Esophagus (tissue), 2 donors: ENCODE measurements around the gene PARP4. TPM values are rescaled to one million over a fixed set of nuclear protein-coding genes. Genes with fewer than 3 reads are reported as not detected.

Experiments
- H3K27ac ChIP-seq, 2 donors: one replicate each; pipeline ENCODE4 v1.5.1; 2013; ENCODE audit warnings: low read depth in 2 of 2, mild to moderate bottlenecking in 2 of 2, inconsistent platforms in 1 of 2, low read length in 1 of 2, moderate library complexity in 1 of 2
- H3K27me3 ChIP-seq, 2 donors: one replicate each; pipeline ENCODE4 v1.6.1; 2013; ENCODE audit warnings: low read length in 2 of 2, control low read depth in 1 of 2, mild to moderate bottlenecking in 1 of 2; ENCODE audit not compliant: insufficient read depth in 2 of 2, control insufficient read depth in 1 of 2
- H3K36me3 ChIP-seq, 2 donors: one replicate each; pipeline ENCODE4 v1.6.1; 2013; ENCODE audit warnings: low read length in 1 of 2; ENCODE audit not compliant: control insufficient read depth in 2 of 2, insufficient read depth in 2 of 2
- H3K4me1 ChIP-seq, 2 donors: one replicate each; pipeline ENCODE4 v1.6.1; 2013; ENCODE audit warnings: low read length in 1 of 2; ENCODE audit not compliant: control insufficient read depth in 2 of 2, insufficient read depth in 2 of 2
- H3K4me3 ChIP-seq, 2 donors: one replicate each; pipeline ENCODE4 v1.5.1; 2013; ENCODE audit warnings: low read length in 2 of 2, mild to moderate bottlenecking in 2 of 2, low read depth in 1 of 2, moderate library complexity in 1 of 2
- H3K9me3 ChIP-seq, 2 donors: one replicate each; pipeline ENCODE4 v1.6.1; 2013; ENCODE audit warnings: mild to moderate bottlenecking in 2 of 2, low read depth in 1 of 2, low read length in 1 of 2, moderate library complexity in 1 of 2; ENCODE audit not compliant: control insufficient read depth in 2 of 2, insufficient read depth in 1 of 2
- WGBS, 2 donors: extraction: QIAGEN DNeasy Blood & Tissue Kit; methylation state at CpG; one replicate each; pipeline ENCODE4 v1.1.7; 2013; 5-methylcytosine and 5-hydroxymethylcytosine counted together
- polyA plus RNA-seq, 2 donors: library from polyadenylated mRNA; stranded (reverse); fragments of 200-250 nt; gene quantifications; one replicate each; pipeline ENCODE4 v1.2.3, GENCODE V29; 2013
- donor health status: healthy with polysubstance abuse.
- donor health status: Bipolar disorder and iron deficiency.

The PARP4 gene
- polyA plus RNA-seq, 2 donors, result 14.7 to 16.7 TPM

DNA sequence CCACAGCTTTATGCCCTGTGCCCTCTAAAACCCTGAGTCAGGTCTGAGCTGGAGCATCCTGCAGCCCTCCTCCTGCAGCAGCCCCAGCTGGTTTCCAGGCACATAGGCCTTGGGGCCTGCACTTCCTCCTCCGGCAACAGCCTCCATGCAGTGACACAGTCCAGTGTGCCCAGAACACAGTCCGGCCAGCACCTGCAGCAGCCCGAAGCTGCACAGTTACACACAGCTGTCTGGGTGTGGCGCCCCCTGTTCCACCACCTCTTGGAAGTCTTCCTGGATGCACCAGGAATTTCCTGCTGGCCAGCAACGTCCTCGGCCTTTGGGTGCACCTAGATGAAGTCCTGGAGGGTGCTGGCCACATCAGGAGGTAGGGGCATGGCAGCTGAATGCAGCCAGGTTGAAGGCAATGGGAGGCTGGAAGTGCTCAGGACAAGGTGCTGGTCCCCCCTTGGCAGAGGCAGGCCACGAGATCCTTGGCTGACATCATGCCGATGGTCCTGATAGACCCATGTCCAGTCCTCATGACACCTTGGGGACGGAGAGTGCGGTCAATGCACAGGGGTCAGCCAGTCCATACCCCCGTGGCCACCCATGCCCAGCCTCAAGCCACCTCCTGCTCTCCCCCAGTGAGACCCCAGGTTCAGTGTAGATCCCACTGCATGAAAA is 27.1 kb upstream of the PARP4 start:
- no peaks in the 10 kb centered on the region for H3K9me3 ChIP-seq
- no peak overlapping the region for H3K4me3 ChIP-seq
- H3K27ac ChIP-seq, result no peak overlapping the region
- H3K36me3 ChIP-seq, result no peaks in the 10 kb centered on the region
- peaks cover 0 to 4% of the 10 kb centered on the region in 2 donors for H3K27me3 ChIP-seq
- H3K4me1 ChIP-seq, result peaks cover 0 to 8% of the 10 kb centered on the region in 2 donors
- WGBS, 2 donors, result 87% methylated on average over 11 of the region's 11 CpGs

- no peaks in the 10 kb centered on the region for H3K27me3 ChIP-seq
- no peak overlapping the region for H3K27ac ChIP-seq
- H3K36me3 ChIP-seq, result no peaks in the 10 kb centered on the region
- WGBS, 2 donors, result 72 to 95% methylated on average over 1 of the region's 1 CpG
- H3K4me1 ChIP-seq, result no peaks in the 10 kb centered on the region
- no peaks in the 10 kb centered on the region for H3K9me3 ChIP-seq
- no peak overlapping the region for H3K4me3 ChIP-seq
Measured at GRCh38 chr13:24529478-24529877, 16.9 kb upstream of the PARP4 start.

GRCh38 chr13:24528816-24529398 is 16.3 kb upstream of the PARP4 start:
- H3K36me3 ChIP-seq, result no peaks in the 10 kb centered on the region
- H3K9me3 ChIP-seq, result no peaks in the 10 kb centered on the region
- H3K27ac ChIP-seq, result no peak overlapping the region
- no peaks in the 10 kb centered on the region for H3K27me3 ChIP-seq
- 84 to 86% methylated on average over 4 of the region's 4 CpGs for WGBS, 2 donors
- no peak overlapping the region for H3K4me3 ChIP-seq
- H3K4me1 ChIP-seq, result no peaks in the 10 kb centered on the region

DNA sequence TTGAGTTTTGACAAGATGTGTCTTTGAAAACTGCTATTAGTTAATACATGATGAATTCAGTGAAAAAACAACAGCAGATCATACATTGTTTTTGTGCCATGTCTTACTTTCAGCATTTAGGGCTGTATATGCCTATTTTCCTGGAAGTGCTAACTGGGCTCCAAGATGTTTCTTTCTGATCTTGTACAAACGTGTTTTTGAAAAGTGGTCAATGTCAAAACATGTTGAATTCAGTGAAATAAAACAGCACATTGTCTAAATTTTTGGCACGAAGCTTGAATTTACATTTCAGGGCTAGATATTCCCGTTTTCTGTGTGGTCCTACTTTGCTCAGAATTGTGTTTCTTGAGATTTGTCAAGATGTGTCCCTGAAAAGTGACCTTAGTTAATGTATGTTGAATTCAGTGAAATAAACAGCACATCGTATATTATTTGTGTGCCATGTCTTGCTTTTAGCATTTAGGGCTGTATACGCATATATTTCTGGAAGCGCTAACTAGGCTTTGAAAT is 14.7 kb upstream of the PARP4 start:
- H3K36me3 ChIP-seq, result no peaks in the 10 kb centered on the region
- no peaks in the 10 kb centered on the region for H3K4me1 ChIP-seq
- WGBS, 2 donors, result 42 to 57% methylated on average over 6 of the region's 6 CpGs

DNA sequence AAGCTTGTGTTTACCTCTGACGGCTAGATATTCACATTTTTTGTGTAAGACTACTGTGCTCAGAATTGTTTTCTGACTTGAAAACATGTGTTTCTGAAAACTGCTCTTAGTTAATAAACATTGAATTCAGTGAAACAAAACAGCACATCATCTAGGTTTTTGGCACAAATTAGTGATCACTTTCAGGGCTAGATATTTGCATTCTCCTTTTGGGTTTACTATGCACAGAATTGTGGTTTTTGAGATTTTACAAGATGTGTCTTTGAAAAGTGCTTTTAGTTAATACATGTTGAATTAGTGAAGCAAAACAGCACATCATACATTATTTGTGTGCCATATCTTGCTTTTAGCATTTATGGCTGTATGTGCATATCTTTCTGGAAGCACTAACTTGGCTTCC is 8.2 kb upstream of the PARP4 start:
- no peaks in the 10 kb centered on the region for H3K4me1 ChIP-seq
- H3K36me3 ChIP-seq, result no peaks in the 10 kb centered on the region
- no peaks in the 10 kb centered on the region for H3K9me3 ChIP-seq
- no peak overlapping the region for H3K4me3 ChIP-seq
- no peak overlapping the region for H3K27ac ChIP-seq
- no peaks in the 10 kb centered on the region for H3K27me3 ChIP-seq
- 94 to 95% methylated on average over 1 of the region's 1 CpG for WGBS, 2 donors

More for the DNA sequence above, 14.7 kb upstream of the PARP4 start:
- no peaks in the 10 kb centered on the region for H3K9me3 ChIP-seq
- no peaks in the 10 kb centered on the region for H3K27me3 ChIP-seq
- no peak overlapping the region for H3K4me3 ChIP-seq
- no peak overlapping the region for H3K27ac ChIP-seq

- no peaks in the 10 kb centered on the region for H3K27me3 ChIP-seq
- WGBS, 2 donors, result 82 to 84% methylated on average over 6 of the region's 6 CpGs
- no peaks in the 10 kb centered on the region for H3K36me3 ChIP-seq
- no peaks in the 10 kb centered on the region for H3K9me3 ChIP-seq
- H3K27ac ChIP-seq, result no peak overlapping the region
- H3K4me3 ChIP-seq, result no peak overlapping the region
- no peaks in the 10 kb centered on the region for H3K4me1 ChIP-seq
Measured at GRCh38 chr13:24516919-24517318, 4.3 kb upstream of the PARP4 start.

DNA sequence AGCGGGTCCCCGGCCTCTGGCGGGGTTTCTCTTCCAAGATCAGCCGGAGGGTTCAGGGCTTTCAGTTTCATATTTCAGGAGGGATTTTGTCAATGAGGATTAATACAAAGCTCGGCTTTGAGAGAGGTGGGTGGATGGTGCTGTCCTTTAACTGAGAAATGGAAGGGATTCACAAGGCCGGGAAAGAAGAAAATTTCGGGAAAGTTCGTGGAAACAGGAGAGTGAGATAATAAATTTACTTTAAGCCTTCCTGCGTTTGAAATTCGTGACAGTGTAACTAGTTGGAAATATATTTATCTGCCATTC is 283 bp upstream of the PARP4 start:
- no peaks in the 10 kb centered on the region for H3K9me3 ChIP-seq
- peak overlapping the region; percentile 60 to 80 for H3K4me3 ChIP-seq
- peaks cover 4 to 7% of the 10 kb centered on the region in 2 donors for H3K4me1 ChIP-seq
- no peaks in the 10 kb centered on the region for H3K36me3 ChIP-seq
- peak overlapping the region; percentile 92 to 97 for H3K27ac ChIP-seq
- no peaks in the 10 kb centered on the region for H3K27me3 ChIP-seq
- 1 to 2% methylated on average over 10 of the region's 10 CpGs for WGBS, 2 donors

DNA sequence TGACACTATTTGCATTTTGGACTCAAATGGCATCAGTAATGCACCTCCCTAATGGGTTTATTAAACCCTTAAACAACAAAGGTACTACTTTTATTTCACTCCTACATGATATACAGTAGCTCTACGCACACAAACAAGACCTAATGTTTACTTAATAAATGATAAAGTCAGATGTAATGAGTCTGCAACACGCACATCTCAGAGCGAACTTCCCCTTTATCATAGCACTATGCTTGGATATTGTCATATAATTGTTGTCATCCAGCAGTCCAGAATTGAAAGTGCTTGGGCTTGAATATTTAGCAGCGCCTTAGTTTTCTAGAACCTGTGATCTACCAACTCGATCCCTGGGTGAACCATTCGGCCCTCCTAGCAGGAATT is 772 bp downstream of the PARP4 start:
- WGBS, 2 donors, result 0 to 3% methylated on average over 6 of the region's 6 CpGs
- Histone ChIP-seq H3K9me3 (no peaks in the 10 kb centered on the region), H3K27me3 (no peaks in the 10 kb centered on the region), H3K4me1 (peaks cover 4 to 7% of the 10 kb centered on the region in 2 donors), H3K27ac (peak overlapping the region; percentile 92 to 97), H3K36me3 (peaks cover 0 to 3% of the 10 kb centered on the region in 2 donors), H3K4me3 (peak overlapping the region; percentile 60 to 80)

- Histone ChIP-seq H3K27me3 (no peaks in the 10 kb centered on the region), H3K36me3 (peaks cover 0 to 3% of the 10 kb centered on the region in 2 donors), H3K4me1 (peaks cover 4 to 7% of the 10 kb centered on the region in 2 donors), H3K27ac (peak overlapping the region; percentile 92 to 98), H3K4me3 (peak overlapping the region; percentile 48 to 60), H3K9me3 (no peaks in the 10 kb centered on the region)
- 42 to 51% methylated on average over 22 of the region's 22 CpGs for WGBS, 2 donors
Measured at GRCh38 chr13:24511019-24511815, 1.4 kb downstream of the PARP4 start.
